WTC11 (cell line): ENCODE measurements around the gene DNAAF5. TPM values are rescaled to one million over a fixed set of nuclear protein-coding genes. Genes with fewer than 3 reads are reported as not detected.

ENCODE experiments used
- ATAC-seq: fragments of 200-7000 bp; cut with Tn5 transposase; 2 replicates; pipeline ENCODE4 v1.10.0; 2021; ENCODE audit warnings: mild to moderate bottlenecking, moderate library complexity
- CTCF ChIA-PET: fragments of 300-600 bp; sonication (Branson Sonifier 250); formaldehyde crosslinking; loops from one replicate; lab custom pipeline; 2021; ENCODE audit warnings: antibody characterized with exemption; lab: Charles Lee
- POLR2A ChIA-PET: fragments of 350-600 bp; sonication (Branson Sonifier 250); formaldehyde crosslinking; loops from one replicate; lab custom pipeline; 2021; ENCODE audit warnings: antibody characterized with exemption; lab: Charles Lee
- DNase-seq: peaks from one replicate; pipeline ENCODE4 v3.0.0; 2021; ENCODE audit warnings: low spot score
- H3K27ac Mint-ChIP-seq: 2 replicates; pipeline ENCODE4 v1.8.0; 2021; ENCODE audit warnings: mixed read lengths
- H3K27me3 Mint-ChIP-seq: 2 replicates; pipeline ENCODE4 v1.8.0; 2021; ENCODE audit warnings: low read depth, mild to moderate bottlenecking, moderate library complexity, mixed read lengths
- H3K36me3 Mint-ChIP-seq: 2 replicates; pipeline ENCODE4 v1.8.0; 2021; ENCODE audit warnings: mixed read lengths
- H3K4me1 Mint-ChIP-seq: 2 replicates; pipeline ENCODE4 v1.8.0; 2022; ENCODE audit warnings: mixed read lengths
- H3K4me3 Mint-ChIP-seq: 2 replicates; pipeline ENCODE4 v1.8.0; 2021; ENCODE audit warnings: mild to moderate bottlenecking, moderate library complexity, mixed read lengths
- H3K9me3 Mint-ChIP-seq: 2 replicates; pipeline ENCODE4 v1.8.0; 2021; ENCODE audit warnings: mixed read lengths
- CREB1 ChIP-seq: sonication (generic); formaldehyde crosslinking; IDR thresholded peaks from 2 replicates; pipeline ENCODE4 v1.8.0; 2023; ENCODE audit warnings: mild to moderate bottlenecking, missing genetic modification reagents
- E2F4 ChIP-seq: sonication (generic); formaldehyde crosslinking; IDR thresholded peaks from 2 replicates; pipeline ENCODE4 v1.8.1; 2022; ENCODE audit warnings: low read depth, mild to moderate bottlenecking, moderate library complexity, missing genetic modification reagents, borderline replicate concordance
- ESRRA ChIP-seq: sonication (generic); formaldehyde crosslinking; IDR thresholded peaks from 2 replicates; pipeline ENCODE4 v1.8.1; 2022; ENCODE audit warnings: mild to moderate bottlenecking, missing genetic modification reagents, borderline replicate concordance
- FOXP1 ChIP-seq: sonication (generic); formaldehyde crosslinking; IDR thresholded peaks from 2 replicates; pipeline ENCODE4 v1.8.0; 2022; ENCODE audit warnings: missing genetic modification reagents, mild to moderate bottlenecking, moderate library complexity, borderline replicate concordance
- GABPB1 ChIP-seq: sonication (generic); formaldehyde crosslinking; IDR thresholded peaks from 2 replicates; pipeline ENCODE4 v1.8.1; 2023; ENCODE audit warnings: mild to moderate bottlenecking, missing genetic modification reagents
- GTF2I ChIP-seq: fragments of 250-450 bp; sonication (Bioruptor Pico); conservative IDR thresholded peaks from 2 replicates; pipeline ENCODE4 v1.4.0; 2021; ENCODE audit warnings: mild to moderate bottlenecking
- KAT7 ChIP-seq: sonication (generic); formaldehyde crosslinking; IDR thresholded peaks from 2 replicates; pipeline ENCODE4 v1.8.1; 2023; ENCODE audit warnings: missing genetic modification reagents, mild to moderate bottlenecking, borderline replicate concordance
- NFATC4 ChIP-seq: fragments of 250-450 bp; sonication (Bioruptor Pico); IDR thresholded peaks from 2 replicates; pipeline ENCODE4 v1.9.0; 2021; ENCODE audit warnings: mild to moderate bottlenecking
- NR2C2 ChIP-seq: sonication (generic); formaldehyde crosslinking; IDR thresholded peaks from 2 replicates; pipeline ENCODE4 v1.8.0; 2022; ENCODE audit warnings: mild to moderate bottlenecking, missing genetic modification reagents
- RORB ChIP-seq: fragments of 250-450 bp; sonication (Bioruptor Pico); IDR thresholded peaks from 2 replicates; pipeline ENCODE4 v1.9.0; 2021; ENCODE audit warnings: mild to moderate bottlenecking
- SMAD3 ChIP-seq: sonication (generic); formaldehyde crosslinking; IDR thresholded peaks from 2 replicates; pipeline ENCODE4 v1.8.0; 2022; ENCODE audit warnings: missing genetic modification reagents, mild to moderate bottlenecking, borderline replicate concordance
- SOX15 ChIP-seq: fragments of 250-450 bp; sonication (Bioruptor Pico); IDR thresholded peaks from 2 replicates; pipeline ENCODE4 v1.9.0; 2021; ENCODE audit warnings: mild to moderate bottlenecking
- ZNF263 ChIP-seq: sonication (generic); formaldehyde crosslinking; IDR thresholded peaks from 2 replicates; pipeline ENCODE4 v1.8.1; 2022; ENCODE audit warnings: low read depth, mild to moderate bottlenecking, moderate library complexity, missing genetic modification reagents
- ZNF423 ChIP-seq: fragments of 250-450 bp; sonication (Bioruptor Pico); IDR thresholded peaks from 2 replicates; pipeline ENCODE4 v2.1.2; 2022; ENCODE audit warnings: mild to moderate bottlenecking, moderate library complexity
- ZSCAN18 ChIP-seq: fragments of 250-450 bp; sonication (Bioruptor Pico); IDR thresholded peaks from 2 replicates; pipeline ENCODE4 v2.1.2; 2022; ENCODE audit warnings: mild to moderate bottlenecking, moderate library complexity
- total RNA-seq: library from RNA; stranded (reverse); gene quantifications from 3 replicates; pipeline ENCODE4 v1.2.3, GENCODE V29; 2021
- TF ChIP-seq, protein P1 (sequence below): sonication (generic); formaldehyde crosslinking; IDR thresholded peaks from 2 replicates; pipeline ENCODE4 v1.8.1; 2022; ENCODE audit warnings: mild to moderate bottlenecking, missing genetic modification reagents, moderate library complexity, borderline replicate concordance
- TF ChIP-seq, protein P2 (sequence below): fragments of 250-450 bp; sonication (Bioruptor Pico); IDR thresholded peaks from 2 replicates; pipeline ENCODE4 v1.9.0; 2021; ENCODE audit warnings: moderate library complexity, mild to moderate bottlenecking, inconsistent platforms, borderline replicate concordance
- TF ChIP-seq, protein P3 (sequence below): sonication (generic); formaldehyde crosslinking; conservative IDR thresholded peaks from 2 replicates; pipeline ENCODE4 v1.8.1; 2022; ENCODE audit warnings: mild to moderate bottlenecking, missing genetic modification reagents
- TF ChIP-seq, protein P4 (sequence below): sonication (generic); formaldehyde crosslinking; IDR thresholded peaks from 2 replicates; pipeline ENCODE4 v1.8.1; 2022; ENCODE audit warnings: low read depth, missing genetic modification reagents, borderline replicate concordance
- TF ChIP-seq, protein P5 (sequence below): sonication (generic); formaldehyde crosslinking; IDR thresholded peaks from 2 replicates; pipeline ENCODE4 v1.8.1; 2023; ENCODE audit warnings: mild to moderate bottlenecking, missing genetic modification reagents, moderate library complexity
- TF ChIP-seq, protein P6 (sequence below): sonication (generic); formaldehyde crosslinking; IDR thresholded peaks from 2 replicates; pipeline ENCODE4 v1.8.1; 2023; ENCODE audit warnings: mild to moderate bottlenecking, moderate library complexity, missing genetic modification reagents
- TF ChIP-seq, protein P7 (sequence below): sonication (generic); formaldehyde crosslinking; conservative IDR thresholded peaks from 2 replicates; pipeline ENCODE4 v1.8.1; 2023; ENCODE audit warnings: mild to moderate bottlenecking, low read depth, missing genetic modification reagents, moderate library complexity

The DNAAF5 gene
- total RNA-seq, 1 experiment from 2014 or later = 62.2 TPM

DNA sequence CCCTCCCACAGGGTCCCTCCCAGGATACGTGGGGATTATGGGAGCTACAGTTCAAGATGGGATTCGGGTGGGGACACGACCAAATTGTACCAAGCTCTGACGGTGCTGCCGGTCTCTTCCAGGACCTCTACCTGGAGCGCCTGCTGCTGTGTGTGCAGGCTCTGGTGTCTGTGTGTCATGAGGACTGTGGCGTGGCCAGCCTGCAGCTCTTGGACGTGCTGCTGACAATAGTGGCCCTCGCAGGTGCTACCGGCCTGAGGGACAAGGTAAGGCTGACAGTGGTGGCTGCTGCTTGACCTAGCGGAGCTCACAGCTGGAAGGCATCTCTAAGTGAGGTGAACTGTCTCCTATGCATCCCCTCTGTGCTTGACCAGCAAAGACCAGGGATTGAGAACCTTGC lies 35.1 kb downstream of the DNAAF5 start:
- no peaks in the 10 kb centered on the region for H3K9me3 Mint-ChIP-seq

DNA sequence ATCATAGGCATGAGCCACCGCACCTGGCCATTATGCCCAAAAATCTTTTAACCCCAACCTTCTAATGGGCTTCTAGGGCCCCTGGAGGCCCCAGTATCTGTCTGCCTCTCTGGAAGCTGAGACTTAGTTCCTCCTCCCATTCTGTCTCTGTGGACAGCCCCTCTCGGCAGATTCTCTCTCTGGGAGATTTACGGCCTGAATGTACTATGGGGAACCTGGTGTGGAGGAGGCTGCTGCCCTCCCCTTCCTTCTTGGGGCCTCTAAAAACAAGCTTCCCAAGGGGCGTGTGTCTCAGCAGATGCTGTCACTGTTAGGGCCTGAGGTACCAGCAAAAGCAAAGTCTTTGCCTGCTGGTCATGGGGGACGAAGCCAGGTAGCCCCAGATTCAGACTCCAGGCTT lies 36.4 kb downstream of the DNAAF5 start:
- no peaks in the 10 kb centered on the region for H3K9me3 Mint-ChIP-seq
- ATAC-seq = no peak
- H3K4me1 Mint-ChIP-seq = no peaks in the 10 kb centered on the region
- no peak for DNase-seq
- no peaks in the 10 kb centered on the region for H3K27me3 Mint-ChIP-seq
- no peak overlapping the region for H3K27ac Mint-ChIP-seq
- POLR2A ChIA-PET = no interaction called here
- CTCF ChIA-PET = no interaction called here
- H3K36me3 Mint-ChIP-seq = peaks cover 53% of the 10 kb centered on the region
- no peak overlapping the region for H3K4me3 Mint-ChIP-seq
- TF ChIP-seq, protein P1, sequence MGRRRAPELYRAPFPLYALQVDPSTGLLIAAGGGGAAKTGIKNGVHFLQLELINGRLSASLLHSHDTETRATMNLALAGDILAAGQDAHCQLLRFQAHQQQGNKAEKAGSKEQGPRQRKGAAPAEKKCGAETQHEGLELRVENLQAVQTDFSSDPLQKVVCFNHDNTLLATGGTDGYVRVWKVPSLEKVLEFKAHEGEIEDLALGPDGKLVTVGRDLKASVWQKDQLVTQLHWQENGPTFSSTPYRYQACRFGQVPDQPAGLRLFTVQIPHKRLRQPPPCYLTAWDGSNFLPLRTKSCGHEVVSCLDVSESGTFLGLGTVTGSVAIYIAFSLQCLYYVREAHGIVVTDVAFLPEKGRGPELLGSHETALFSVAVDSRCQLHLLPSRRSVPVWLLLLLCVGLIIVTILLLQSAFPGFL (CRISPR knock-in tag) = no peak
- TF ChIP-seq KAT7 (CRISPR knock-in tag) (no peak), E2F4 (no peak), NFATC4 (CRISPR knock-in tag) (no peak), NR2C2 (CRISPR knock-in tag) (no peak), GABPB1 (no peak), ZNF423 (CRISPR knock-in tag) (no peak), CREB1 (CRISPR knock-in tag) (no peak)
- TF ChIP-seq, protein P2, sequence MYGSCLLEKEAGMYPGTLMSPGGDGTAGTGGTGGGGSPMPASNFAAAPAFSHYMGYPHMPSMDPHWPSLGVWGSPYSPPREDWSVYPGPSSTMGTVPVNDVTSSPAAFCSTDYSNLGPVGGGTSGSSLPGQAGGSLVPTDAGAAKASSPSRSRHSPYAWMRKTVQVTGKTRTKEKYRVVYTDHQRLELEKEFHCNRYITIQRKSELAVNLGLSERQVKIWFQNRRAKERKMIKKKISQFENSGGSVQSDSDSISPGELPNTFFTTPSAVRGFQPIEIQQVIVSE (CRISPR knock-in tag) = no peak
- TF ChIP-seq, protein P3, sequence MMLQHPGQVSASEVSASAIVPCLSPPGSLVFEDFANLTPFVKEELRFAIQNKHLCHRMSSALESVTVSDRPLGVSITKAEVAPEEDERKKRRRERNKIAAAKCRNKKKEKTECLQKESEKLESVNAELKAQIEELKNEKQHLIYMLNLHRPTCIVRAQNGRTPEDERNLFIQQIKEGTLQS (CRISPR knock-in tag) = no peak
- TF ChIP-seq, protein P4, sequence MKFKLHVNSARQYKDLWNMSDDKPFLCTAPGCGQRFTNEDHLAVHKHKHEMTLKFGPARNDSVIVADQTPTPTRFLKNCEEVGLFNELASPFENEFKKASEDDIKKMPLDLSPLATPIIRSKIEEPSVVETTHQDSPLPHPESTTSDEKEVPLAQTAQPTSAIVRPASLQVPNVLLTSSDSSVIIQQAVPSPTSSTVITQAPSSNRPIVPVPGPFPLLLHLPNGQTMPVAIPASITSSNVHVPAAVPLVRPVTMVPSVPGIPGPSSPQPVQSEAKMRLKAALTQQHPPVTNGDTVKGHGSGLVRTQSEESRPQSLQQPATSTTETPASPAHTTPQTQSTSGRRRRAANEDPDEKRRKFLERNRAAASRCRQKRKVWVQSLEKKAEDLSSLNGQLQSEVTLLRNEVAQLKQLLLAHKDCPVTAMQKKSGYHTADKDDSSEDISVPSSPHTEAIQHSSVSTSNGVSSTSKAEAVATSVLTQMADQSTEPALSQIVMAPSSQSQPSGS = no peak

More for the DNA sequence above, 35.1 kb downstream of the DNAAF5 start:
- CTCF ChIA-PET = interaction anchor here (0.5 kb wide), 1 partner anchor 240 kb away, joined by 3 read pairs; no protein-coding TSS in a partner anchor
- H3K27ac Mint-ChIP-seq = no peak overlapping the region
- TF ChIP-seq ZNF263 (CRISPR knock-in tag) (no peak), SMAD3 (CRISPR knock-in tag) (no peak), ZSCAN18 (CRISPR knock-in tag) (no peak), SOX15 (CRISPR knock-in tag) (no peak), RORB (CRISPR knock-in tag) (no peak), GTF2I (CRISPR knock-in tag) (no peak), ESRRA (CRISPR knock-in tag) (no peak), FOXP1 (CRISPR knock-in tag) (no peak)
- TF ChIP-seq, protein P5, sequence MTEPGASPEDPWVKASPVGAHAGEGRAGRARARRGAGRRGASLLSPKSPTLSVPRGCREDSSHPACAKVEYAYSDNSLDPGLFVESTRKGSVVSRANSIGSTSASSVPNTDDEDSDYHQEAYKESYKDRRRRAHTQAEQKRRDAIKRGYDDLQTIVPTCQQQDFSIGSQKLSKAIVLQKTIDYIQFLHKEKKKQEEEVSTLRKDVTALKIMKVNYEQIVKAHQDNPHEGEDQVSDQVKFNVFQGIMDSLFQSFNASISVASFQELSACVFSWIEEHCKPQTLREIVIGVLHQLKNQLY (CRISPR knock-in tag) = no peak
- TF ChIP-seq, protein P2 (CRISPR knock-in tag) = no peak
- TF ChIP-seq, protein P6, sequence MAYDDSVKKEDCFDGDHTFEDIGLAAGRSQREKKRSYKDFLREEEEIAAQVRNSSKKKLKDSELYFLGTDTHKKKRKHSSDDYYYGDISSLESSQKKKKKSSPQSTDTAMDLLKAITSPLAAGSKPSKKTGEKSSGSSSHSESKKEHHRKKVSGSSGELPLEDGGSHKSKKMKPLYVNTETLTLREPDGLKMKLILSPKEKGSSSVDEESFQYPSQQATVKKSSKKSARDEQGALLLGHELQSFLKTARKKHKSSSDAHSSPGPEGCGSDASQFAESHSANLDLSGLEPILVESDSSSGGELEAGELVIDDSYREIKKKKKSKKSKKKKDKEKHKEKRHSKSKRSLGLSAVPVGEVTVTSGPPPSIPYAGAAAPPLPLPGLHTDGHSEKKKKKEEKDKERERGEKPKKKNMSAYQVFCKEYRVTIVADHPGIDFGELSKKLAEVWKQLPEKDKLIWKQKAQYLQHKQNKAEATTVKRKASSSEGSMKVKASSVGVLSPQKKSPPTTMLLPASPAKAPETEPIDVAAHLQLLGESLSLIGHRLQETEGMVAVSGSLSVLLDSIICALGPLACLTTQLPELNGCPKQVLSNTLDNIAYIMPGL (CRISPR knock-in tag) = no peak
- TF ChIP-seq, protein P7, sequence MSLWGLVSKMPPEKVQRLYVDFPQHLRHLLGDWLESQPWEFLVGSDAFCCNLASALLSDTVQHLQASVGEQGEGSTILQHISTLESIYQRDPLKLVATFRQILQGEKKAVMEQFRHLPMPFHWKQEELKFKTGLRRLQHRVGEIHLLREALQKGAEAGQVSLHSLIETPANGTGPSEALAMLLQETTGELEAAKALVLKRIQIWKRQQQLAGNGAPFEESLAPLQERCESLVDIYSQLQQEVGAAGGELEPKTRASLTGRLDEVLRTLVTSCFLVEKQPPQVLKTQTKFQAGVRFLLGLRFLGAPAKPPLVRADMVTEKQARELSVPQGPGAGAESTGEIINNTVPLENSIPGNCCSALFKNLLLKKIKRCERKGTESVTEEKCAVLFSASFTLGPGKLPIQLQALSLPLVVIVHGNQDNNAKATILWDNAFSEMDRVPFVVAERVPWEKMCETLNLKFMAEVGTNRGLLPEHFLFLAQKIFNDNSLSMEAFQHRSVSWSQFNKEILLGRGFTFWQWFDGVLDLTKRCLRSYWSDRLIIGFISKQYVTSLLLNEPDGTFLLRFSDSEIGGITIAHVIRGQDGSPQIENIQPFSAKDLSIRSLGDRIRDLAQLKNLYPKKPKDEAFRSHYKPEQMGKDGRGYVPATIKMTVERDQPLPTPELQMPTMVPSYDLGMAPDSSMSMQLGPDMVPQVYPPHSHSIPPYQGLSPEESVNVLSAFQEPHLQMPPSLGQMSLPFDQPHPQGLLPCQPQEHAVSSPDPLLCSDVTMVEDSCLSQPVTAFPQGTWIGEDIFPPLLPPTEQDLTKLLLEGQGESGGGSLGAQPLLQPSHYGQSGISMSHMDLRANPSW (CRISPR knock-in tag) = no peak
- POLR2A ChIA-PET = no interaction called here
- ATAC-seq (no peak), DNase-seq (no peak)
- no peak overlapping the region for H3K4me3 Mint-ChIP-seq
- no peaks in the 10 kb centered on the region for H3K27me3 Mint-ChIP-seq
- peaks cover 55% of the 10 kb centered on the region for H3K36me3 Mint-ChIP-seq
- no peaks in the 10 kb centered on the region for H3K4me1 Mint-ChIP-seq
